HepG2 (cell line): ENCODE results near the gene PCNX1. TPM values are rescaled to one million over a fixed set of nuclear protein-coding genes. Genes with fewer than 3 reads are reported as not detected.

Experiments
- DMAP1 ChIP-seq: IDR thresholded peaks from 2 replicates; pipeline ENCODE4 v1.6.1; 2016
- EEA1 ChIP-seq: sonication (generic); formaldehyde crosslinking; IDR thresholded peaks from 2 replicates; pipeline ENCODE4 v1.5.1; 2020; ENCODE audit warnings: mild to moderate bottlenecking, missing genetic modification reagents, borderline replicate concordance
- PHF8 ChIP-seq: sonication (generic); formaldehyde crosslinking; IDR thresholded peaks from 2 replicates; pipeline ENCODE4 v1.5.0; 2020; ENCODE audit warnings: missing genetic modification reagents
- ZNF10 ChIP-seq: sonication (generic); formaldehyde crosslinking; IDR thresholded peaks from 2 replicates; pipeline ENCODE4 v1.4.0; 2020; ENCODE audit warnings: mild to moderate bottlenecking, low read depth, missing genetic modification reagents, borderline replicate concordance
- ZNF670 ChIP-seq: sonication (generic); formaldehyde crosslinking; IDR thresholded peaks from 2 replicates; pipeline ENCODE4 v1.8.0; 2022; ENCODE audit warnings: mild to moderate bottlenecking, missing genetic modification reagents, borderline replicate concordance
- polyA plus RNA-seq, 8 experiments: library from polyadenylated mRNA; depleted of rRNA in 3 of 8; stranded (reverse) in 7 of 8; unstranded in 1 of 8; fragments of >200 nt; fragmentation: Illumina TruSeq in 4 of 8; extraction: Trizol in 4 of 8; gene quantifications; 2 replicates each; pipeline versions ENCODE4 v1.2.1 to v1.2.3, GENCODE V29; 2011 to 2016; ENCODE audit warnings: low read depth in 4 of 8, missing spikeins in 1 of 8, mixed read lengths in 1 of 8; ENCODE audit not compliant: insufficient read depth in 1 of 8
- total RNA-seq, 5 experiments: library from RNA; depleted of rRNA; stranded (reverse); fragments of >200 nt; fragmentation: Illumina TruSeq; extraction: Trizol; gene quantifications; 2 replicates each; pipeline ENCODE4 v1.2.3, GENCODE V29; 2016; ENCODE audit warnings: low read depth in 1 of 5
- TF ChIP-seq, protein P1 (sequence below): sonication (generic); formaldehyde crosslinking; IDR thresholded peaks from 2 replicates; pipeline ENCODE4 v1.4.0; 2020; ENCODE audit warnings: mild to moderate bottlenecking, missing genetic modification reagents
- TF ChIP-seq, protein P2 (sequence below): sonication (generic); formaldehyde crosslinking; IDR thresholded peaks from 2 replicates; pipeline ENCODE4 v1.5.0; 2020; ENCODE audit warnings: missing genetic modification reagents
- TF ChIP-seq, protein P3 (sequence below): sonication (generic); formaldehyde crosslinking; IDR thresholded peaks from 2 replicates; pipeline ENCODE4 v1.8.0; 2022; ENCODE audit warnings: missing genetic modification reagents, mild to moderate bottlenecking, borderline replicate concordance
- TF ChIP-seq, protein P4 (sequence below): IDR thresholded peaks from 2 replicates; pipeline ENCODE4 v1.6.1; 2016; ENCODE audit warnings: low read depth, missing genetic modification reagents, missing compliant biosample characterization
- TF ChIP-seq, protein P5 (sequence below): sonication (generic); formaldehyde crosslinking; conservative IDR thresholded peaks from 2 replicates; pipeline ENCODE4 v1.8.0; 2022; ENCODE audit warnings: mild to moderate bottlenecking, moderate library complexity, missing genetic modification reagents

PCNX1 gene
- total and polyA plus RNA-seq, 2 of the 13 experiments (the other 11 are each of a cell fraction or from before 2014, with no cell fraction given): 24.9 to 30.3 TPM

DNA sequence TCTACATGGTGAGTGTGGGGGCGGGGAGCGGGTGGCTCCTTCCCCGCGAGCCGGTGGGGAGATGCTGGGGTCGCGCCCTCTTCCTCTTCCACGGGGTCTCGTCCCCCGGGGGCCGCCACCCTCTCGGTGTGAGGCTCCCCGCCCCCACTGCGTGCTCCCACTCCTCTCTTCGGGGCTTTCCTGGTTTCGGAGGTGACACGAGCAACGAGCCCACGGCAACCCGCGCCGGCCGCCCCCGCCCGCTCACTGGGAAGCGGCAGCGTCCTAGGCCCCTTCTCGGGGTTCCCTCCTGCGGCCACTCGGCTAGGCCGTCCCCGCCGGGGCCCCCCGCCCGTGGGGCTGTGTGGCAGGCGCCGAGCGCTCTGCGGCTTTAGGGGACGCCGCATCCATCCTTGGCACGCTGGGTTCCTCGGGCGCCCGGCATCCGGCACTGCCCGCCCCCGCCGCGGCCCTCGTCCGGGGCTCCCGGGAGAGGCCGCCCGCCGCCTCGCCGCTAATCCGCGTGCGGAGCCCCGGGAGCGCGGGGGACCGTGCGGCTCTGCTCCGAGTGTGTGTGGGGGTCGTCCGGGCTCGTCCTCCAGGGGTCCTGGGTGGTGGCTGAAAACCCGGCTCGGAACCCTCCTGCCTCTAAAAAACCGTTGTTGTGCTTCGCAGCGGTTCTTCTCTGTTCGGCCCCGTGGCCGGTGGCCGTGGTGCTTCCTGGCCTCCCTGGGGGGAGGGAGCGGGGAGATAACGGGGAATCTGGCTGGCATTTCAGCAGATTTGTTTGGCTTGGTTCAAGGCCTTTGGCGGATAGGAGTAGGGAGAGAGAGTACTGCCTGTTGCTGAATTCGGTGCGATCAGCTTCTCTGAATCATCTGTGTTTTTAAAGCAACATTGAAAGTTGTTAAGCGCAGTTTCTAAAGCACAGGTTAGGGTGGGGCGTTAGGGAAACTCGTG is 1.0 kb downstream of the PCNX1 start (continued):
- TF ChIP-seq, protein P1, sequence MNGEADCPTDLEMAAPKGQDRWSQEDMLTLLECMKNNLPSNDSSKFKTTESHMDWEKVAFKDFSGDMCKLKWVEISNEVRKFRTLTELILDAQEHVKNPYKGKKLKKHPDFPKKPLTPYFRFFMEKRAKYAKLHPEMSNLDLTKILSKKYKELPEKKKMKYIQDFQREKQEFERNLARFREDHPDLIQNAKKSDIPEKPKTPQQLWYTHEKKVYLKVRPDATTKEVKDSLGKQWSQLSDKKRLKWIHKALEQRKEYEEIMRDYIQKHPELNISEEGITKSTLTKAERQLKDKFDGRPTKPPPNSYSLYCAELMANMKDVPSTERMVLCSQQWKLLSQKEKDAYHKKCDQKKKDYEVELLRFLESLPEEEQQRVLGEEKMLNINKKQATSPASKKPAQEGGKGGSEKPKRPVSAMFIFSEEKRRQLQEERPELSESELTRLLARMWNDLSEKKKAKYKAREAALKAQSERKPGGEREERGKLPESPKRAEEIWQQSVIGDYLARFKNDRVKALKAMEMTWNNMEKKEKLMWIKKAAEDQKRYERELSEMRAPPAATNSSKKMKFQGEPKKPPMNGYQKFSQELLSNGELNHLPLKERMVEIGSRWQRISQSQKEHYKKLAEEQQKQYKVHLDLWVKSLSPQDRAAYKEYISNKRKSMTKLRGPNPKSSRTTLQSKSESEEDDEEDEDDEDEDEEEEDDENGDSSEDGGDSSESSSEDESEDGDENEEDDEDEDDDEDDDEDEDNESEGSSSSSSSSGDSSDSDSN: peak; percentile 86; the same call in 1 of the 2 replicates
- TF ChIP-seq, protein P2, sequence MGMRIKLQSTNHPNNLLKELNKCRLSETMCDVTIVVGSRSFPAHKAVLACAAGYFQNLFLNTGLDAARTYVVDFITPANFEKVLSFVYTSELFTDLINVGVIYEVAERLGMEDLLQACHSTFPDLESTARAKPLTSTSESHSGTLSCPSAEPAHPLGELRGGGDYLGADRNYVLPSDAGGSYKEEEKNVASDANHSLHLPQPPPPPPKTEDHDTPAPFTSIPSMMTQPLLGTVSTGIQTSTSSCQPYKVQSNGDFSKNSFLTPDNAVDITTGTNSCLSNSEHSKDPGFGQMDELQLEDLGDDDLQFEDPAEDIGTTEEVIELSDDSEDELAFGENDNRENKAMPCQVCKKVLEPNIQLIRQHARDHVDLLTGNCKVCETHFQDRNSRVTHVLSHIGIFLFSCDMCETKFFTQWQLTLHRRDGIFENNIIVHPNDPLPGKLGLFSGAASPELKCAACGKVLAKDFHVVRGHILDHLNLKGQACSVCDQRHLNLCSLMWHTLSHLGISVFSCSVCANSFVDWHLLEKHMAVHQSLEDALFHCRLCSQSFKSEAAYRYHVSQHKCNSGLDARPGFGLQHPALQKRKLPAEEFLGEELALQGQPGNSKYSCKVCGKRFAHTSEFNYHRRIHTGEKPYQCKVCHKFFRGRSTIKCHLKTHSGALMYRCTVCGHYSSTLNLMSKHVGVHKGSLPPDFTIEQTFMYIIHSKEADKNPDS: 0 out of 2 replicates have a peak, but pooled peaks have one; percentile 42
- TF ChIP-seq PHF8 (CRISPR knock-in tag) (peak; percentile 67), DMAP1 (CRISPR knock-in tag) (peak; percentile 26; the same call in 1 of the 2 replicates), EEA1 (CRISPR knock-in tag) (no peak), ZNF670 (CRISPR knock-in tag) (0 out of 2 replicates have a peak, but pooled peaks have one; percentile 19), ZNF10 (CRISPR knock-in tag) (no peak)
- TF ChIP-seq, protein P3, sequence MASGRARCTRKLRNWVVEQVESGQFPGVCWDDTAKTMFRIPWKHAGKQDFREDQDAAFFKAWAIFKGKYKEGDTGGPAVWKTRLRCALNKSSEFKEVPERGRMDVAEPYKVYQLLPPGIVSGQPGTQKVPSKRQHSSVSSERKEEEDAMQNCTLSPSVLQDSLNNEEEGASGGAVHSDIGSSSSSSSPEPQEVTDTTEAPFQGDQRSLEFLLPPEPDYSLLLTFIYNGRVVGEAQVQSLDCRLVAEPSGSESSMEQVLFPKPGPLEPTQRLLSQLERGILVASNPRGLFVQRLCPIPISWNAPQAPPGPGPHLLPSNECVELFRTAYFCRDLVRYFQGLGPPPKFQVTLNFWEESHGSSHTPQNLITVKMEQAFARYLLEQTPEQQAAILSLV: 0 out of 2 replicates have a peak, but pooled peaks have one; percentile 19
- TF ChIP-seq, protein P4, sequence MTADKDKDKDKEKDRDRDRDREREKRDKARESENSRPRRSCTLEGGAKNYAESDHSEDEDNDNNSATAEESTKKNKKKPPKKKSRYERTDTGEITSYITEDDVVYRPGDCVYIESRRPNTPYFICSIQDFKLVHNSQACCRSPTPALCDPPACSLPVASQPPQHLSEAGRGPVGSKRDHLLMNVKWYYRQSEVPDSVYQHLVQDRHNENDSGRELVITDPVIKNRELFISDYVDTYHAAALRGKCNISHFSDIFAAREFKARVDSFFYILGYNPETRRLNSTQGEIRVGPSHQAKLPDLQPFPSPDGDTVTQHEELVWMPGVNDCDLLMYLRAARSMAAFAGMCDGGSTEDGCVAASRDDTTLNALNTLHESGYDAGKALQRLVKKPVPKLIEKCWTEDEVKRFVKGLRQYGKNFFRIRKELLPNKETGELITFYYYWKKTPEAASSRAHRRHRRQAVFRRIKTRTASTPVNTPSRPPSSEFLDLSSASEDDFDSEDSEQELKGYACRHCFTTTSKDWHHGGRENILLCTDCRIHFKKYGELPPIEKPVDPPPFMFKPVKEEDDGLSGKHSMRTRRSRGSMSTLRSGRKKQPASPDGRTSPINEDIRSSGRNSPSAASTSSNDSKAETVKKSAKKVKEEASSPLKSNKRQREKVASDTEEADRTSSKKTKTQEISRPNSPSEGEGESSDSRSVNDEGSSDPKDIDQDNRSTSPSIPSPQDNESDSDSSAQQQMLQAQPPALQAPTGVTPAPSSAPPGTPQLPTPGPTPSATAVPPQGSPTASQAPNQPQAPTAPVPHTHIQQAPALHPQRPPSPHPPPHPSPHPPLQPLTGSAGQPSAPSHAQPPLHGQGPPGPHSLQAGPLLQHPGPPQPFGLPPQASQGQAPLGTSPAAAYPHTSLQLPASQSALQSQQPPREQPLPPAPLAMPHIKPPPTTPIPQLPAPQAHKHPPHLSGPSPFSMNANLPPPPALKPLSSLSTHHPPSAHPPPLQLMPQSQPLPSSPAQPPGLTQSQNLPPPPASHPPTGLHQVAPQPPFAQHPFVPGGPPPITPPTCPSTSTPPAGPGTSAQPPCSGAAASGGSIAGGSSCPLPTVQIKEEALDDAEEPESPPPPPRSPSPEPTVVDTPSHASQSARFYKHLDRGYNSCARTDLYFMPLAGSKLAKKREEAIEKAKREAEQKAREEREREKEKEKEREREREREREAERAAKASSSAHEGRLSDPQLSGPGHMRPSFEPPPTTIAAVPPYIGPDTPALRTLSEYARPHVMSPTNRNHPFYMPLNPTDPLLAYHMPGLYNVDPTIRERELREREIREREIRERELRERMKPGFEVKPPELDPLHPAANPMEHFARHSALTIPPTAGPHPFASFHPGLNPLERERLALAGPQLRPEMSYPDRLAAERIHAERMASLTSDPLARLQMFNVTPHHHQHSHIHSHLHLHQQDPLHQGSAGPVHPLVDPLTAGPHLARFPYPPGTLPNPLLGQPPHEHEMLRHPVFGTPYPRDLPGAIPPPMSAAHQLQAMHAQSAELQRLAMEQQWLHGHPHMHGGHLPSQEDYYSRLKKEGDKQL (CRISPR knock-in tag): peak; percentile 2; the same call in 1 of the 2 replicates
- TF ChIP-seq, protein P5, sequence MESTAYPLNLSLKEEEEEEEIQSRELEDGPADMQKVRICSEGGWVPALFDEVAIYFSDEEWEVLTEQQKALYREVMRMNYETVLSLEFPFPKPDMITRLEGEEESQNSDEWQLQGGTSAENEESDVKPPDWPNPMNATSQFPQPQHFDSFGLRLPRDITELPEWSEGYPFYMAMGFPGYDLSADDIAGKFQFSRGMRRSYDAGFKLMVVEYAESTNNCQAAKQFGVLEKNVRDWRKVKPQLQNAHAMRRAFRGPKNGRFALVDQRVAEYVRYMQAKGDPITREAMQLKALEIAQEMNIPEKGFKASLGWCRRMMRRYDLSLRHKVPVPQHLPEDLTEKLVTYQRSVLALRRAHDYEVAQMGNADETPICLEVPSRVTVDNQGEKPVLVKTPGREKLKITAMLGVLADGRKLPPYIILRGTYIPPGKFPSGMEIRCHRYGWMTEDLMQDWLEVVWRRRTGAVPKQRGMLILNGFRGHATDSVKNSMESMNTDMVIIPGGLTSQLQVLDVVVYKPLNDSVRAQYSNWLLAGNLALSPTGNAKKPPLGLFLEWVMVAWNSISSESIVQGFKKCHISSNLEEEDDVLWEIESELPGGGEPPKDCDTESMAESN (CRISPR knock-in tag): no peak; the same call in 1 of the 2 replicates
